HL-60 (cell line): ENCODE data around the gene CDH23.

Experiments used
- CTCF ChIP-seq: IDR thresholded peaks from one replicate; pipeline ENCODE4 v1.5.1; 2011; ENCODE audit warnings: low read length, control low read depth, inconsistent platforms; ENCODE audit not compliant: insufficient read depth
- GABPA ChIP-seq: IDR thresholded peaks from 2 replicates; pipeline ENCODE4 v1.6.1; 2012; ENCODE audit warnings: low read depth
- REST ChIP-seq: IDR thresholded peaks from 2 replicates; pipeline ENCODE4 v1.6.1; 2012; ENCODE audit warnings: low read depth; ENCODE audit not compliant: insufficient replicate concordance

GRCh38 chr10:71398976-71399375, 2.3 kb downstream of the CDH23 start:
- TF ChIP-seq GABPA (no peak), CTCF (no peak), REST (no peak)
